GM19324 (cell line): ENCODE results near the gene FHOD3.

ENCODE experiments used
- ATAC-seq: cut with Tn5 transposase; IDR thresholded peaks from one replicate; pipeline ENCODE4 v1.9.1; 2021; ENCODE audit warnings: mild to moderate bottlenecking, moderate library complexity; ENCODE audit not compliant: unreplicated experiment, low FRiP score

FHOD3 gene

GRCh38 chr18:36572135-36572856 lies 274.8 kb downstream of the FHOD3 start:
- ATAC-seq = no peak

DNA sequence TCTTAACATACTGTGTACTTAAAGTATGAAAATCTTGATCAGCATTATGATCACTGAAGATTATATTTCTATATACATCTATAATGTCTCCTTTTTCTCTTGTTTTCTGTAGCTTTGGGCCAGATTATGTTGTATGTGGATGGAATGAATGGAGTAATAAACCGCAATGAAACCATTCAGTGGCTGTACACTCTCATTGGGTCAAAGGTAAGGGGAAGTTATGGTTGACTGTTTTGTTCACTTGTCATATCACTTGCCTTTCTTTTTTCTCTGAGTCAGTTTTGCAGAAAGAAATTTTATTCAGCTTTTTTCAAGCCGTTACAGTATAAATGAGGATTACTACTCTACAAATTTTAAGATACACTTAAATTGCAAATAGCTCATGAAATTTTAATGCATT lies 278.8 kb downstream of the FHOD3 start:
- ATAC-seq = no peak

- ATAC-seq = no peak
These were observed 281.6 kb downstream of the FHOD3 start for GRCh38 chr18:36578871-36579710.

DNA sequence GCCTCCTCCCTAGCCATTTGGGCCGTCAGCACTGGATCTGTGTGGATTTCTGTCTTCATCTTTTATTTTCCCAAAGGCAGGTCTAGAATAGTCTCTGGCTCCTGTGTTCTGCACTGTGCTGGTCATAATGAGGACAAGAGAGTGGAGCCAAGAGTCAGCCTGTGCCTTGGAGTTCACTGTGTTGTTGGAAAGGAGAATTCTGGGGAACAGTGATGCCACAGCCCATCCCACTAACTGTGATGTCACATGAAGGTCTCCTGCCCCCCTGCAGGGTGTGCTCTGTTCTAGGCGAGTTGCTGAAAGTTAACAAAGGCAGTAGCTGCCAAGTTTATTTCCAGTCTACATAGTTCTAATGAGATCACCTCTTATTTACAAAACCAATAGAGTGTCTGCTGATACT lies 282.8 kb downstream of the FHOD3 start:
- no peak for ATAC-seq

GRCh38 chr18:36580874-36581750 lies 283.6 kb downstream of the FHOD3 start:
- ATAC-seq = no peak

DNA sequence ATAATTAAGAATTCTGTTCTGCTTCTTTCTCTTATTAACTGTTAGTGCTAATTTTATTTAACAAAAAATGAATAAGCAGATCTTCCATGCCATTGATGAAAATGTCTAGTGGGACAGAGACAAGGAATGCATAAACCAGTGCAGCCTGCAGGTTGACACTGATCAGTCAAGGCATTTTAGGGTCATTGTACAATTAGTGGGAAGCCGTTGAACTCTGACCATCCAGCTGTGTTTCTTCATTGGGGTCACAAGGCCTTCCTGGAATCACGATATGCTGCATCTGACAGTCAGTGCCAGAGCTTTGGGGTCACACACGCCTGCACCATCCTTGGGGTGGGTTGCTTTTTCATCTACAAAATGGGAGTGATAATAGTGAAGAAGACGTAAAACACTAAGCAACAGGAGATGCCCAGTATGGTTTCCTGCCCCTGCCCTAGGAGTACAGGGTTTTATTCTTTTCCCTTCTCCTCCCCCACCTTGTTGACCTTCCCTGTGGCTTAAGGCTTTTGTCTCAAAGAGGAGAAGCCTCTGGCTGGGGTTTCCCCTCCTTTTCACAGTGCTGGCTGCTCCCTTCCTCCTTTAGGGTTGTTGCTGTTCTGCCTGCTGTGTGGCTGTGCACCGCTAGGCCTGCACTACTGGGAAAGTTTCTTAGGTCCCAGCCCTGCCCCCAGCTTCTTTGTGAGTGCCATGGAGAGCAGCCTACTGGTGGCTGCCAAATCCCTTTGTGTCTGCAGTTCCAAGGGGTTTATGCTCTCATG lies 285.7 kb downstream of the FHOD3 start:
- no peak for ATAC-seq

DNA sequence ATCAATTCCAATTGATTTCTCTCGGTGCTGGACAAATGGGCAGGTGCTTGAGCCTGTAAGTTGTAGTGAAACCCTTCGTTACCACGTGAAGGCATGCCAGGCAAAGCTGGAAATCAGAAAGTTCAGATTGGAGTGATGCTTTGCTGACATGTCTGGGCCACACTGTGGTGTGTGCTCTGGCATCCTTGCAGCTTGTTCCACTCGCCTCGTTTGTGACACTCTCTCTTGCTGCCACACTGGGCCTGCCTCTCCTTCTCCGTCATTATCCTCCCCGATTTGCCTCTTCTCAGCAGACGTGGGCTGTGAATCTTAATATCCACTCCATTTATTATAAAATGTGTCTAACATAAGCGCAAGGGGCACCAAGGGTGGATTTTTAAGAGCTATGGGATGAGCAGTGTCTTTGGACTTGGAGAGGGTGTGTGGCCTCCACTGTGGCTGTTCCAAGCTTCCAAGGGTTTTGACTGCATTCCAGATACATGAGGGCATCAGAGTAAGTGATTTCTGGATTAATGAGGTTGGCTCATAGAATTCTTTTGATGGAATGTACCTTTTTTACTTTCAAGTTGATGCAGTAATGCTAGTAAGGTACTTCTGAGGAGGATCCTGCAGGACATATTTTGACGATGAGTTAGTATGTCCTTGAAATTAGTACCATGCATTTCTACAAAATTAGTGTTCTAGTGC lies 292.5 kb downstream of the FHOD3 start:
- ATAC-seq = no peak

- ATAC-seq = no peak
These were observed 293.4 kb downstream of the FHOD3 start for GRCh38 chr18:36590621-36591580.

DNA sequence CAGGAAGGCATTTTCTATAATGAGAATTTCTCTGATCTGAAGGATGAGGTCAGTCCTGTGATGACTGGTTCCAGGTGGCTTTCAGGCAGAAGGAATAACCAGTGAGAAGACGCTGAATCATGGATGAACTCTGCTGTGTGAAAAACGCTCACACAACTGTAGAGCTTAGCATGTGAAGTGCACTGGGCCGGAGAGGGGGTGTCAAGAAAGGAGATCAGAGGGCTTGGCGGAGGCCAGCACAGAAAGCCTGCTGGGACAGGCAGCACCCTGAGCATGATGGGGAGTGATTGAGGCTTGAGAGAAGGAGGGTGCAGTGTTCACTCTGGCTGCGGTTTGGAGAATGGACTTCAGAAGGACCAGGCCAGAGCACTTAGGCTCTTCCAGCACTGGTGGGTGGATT lies 294.8 kb downstream of the FHOD3 start:
- no peak for ATAC-seq

DNA sequence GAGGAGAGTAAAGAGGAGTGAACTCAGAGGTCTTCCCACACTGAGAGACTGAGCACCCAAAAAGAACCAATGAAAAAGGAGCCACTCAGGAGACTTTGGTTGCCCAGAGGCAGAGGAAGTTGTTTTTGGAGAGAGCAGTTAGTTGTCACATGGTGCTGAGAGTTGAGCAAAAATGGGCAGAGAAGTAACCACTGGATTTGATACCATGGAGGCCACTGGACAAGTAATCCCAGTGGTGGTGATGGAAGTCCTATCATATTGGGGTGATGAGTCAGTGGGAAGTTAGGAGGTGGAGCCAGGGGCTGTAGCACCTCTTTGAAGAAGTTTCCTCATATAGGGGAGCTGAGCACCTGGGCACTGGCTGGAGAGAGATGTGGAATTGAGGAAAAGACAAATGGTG lies 295.5 kb downstream of the FHOD3 start:
- ATAC-seq = no peak

GRCh38 chr18:36593641-36594040 lies 296.1 kb downstream of the FHOD3 start:
- ATAC-seq = no peak

DNA sequence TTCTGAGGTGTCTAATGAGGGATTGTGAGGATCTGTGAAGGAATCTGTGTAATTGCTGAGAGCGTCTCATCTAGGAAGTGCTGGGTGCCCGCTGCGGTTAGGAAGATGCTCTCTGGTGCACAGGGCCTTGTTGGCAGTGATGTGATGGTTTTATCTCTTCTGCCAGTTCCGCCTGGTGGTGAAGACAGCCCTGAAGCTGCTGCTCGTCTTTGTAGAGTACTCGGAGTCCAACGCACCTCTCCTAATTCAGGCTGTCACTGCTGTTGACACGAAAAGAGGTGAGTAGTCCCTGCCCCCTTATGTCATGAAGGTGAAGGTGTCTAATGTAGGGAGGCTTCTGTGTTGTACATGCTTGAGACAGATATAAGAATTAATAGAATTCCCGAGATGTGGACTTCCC lies 297.1 kb downstream of the FHOD3 start:
- no peak for ATAC-seq

GRCh38 chr18:36595046-36595817 lies 297.7 kb downstream of the FHOD3 start:
- no peak for ATAC-seq

- ATAC-seq = no peak
These were observed 298.3 kb downstream of the FHOD3 start for GRCh38 chr18:36595818-36596215.

- ATAC-seq = no peak
These were observed 300.1 kb downstream of the FHOD3 start for GRCh38 chr18:36597636-36598035.

DNA sequence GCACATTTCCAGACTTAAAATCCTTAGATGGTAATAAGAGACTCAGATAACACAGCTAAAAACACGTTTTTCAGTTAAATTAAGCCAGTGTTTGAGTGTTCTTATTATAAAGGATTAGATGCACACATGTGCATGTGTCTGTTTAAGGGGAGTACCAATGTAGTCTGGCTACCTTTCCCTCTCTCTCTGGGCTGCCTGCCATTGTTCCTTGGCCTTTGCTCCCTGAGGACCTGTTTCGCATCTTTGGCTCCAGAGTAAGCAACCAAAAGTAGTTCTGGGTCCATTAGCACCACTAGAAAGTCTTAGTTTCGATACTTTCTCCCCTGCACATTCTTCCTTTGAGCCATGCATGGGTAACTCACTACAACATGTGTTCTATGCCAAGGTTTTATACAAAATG lies 303.0 kb downstream of the FHOD3 start:
- ATAC-seq = no peak

GRCh38 chr18:36601316-36601715 lies 303.8 kb downstream of the FHOD3 start:
- ATAC-seq = no peak

GRCh38 chr18:36602071-36602470 lies 304.6 kb downstream of the FHOD3 start:
- no peak for ATAC-seq
